Prostate gland (tissue), 2 donors: Measurements from ENCODE around the gene TNS3.

ENCODE experiments used
- POLR2A ChIP-seq: fragments of 450-650 bp; IDR thresholded peaks from one replicate; pipeline ENCODE4 v1.6.1; 2016; ENCODE audit warnings: antibody characterized with exemption, mild to moderate bottlenecking
- TF ChIP-seq, protein P1 (sequence below), 4 experiments: fragments of 200-600 bp in 2 of 4; fragments of 450-650 bp in 2 of 4; sonication (generic) in 2 of 4; IDR thresholded peaks; 1 replicate in 3 of 4; 2 replicates in 1 of 4; pipeline ENCODE4 v1.5.1; 2016 to 2019; ENCODE audit warnings: antibody characterized with exemption in 4 of 4, mild to moderate bottlenecking in 2 of 4, moderate library complexity in 2 of 4

DNA sequence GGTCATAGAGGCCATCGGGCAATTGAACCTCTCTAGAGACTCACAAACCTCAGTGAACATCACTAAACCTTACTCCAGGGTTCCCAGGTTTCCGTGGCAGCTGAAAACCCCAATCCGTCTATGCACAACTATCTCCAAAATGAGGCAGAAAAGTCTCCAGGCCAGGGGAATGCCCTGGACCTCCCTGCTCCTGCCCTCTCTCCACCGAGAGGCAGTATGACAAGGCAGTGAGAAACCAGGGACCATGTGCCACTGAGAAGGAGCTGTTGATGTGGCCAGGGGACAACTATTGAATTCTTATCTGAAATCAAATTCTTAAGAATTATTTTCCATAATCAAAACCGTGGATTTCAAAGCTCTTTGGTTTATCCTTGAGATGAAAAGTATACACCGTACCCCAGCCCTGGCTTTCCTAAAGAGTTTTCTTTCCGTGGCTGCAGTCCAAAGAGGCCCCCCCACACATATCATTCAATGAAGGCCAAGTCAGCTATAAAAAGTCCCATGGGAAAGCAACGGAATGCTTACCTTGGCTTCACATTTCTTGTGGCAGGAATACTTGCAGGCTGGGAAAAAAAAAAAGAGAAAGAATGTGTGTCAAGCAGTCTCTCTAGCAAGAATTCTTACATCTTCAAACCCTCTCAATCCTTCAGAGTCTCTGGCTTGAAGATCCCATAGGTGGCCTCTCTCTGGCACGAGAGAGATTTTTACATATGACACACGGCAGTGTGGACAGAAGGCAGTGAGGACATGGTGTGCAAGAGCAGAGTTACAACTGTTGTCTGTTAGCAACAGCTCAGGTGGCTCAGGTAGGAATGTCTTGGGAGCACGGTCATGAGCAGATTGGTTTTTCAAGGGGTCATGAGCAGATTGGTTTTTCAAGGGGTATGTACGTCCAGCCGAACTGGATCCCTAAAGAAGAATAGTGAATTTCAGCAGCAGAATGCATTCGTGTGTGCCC, 75.2 kb downstream of the TNS3 start:
- no peak for TF ChIP-seq POLR2A
- TF ChIP-seq, protein P1, sequence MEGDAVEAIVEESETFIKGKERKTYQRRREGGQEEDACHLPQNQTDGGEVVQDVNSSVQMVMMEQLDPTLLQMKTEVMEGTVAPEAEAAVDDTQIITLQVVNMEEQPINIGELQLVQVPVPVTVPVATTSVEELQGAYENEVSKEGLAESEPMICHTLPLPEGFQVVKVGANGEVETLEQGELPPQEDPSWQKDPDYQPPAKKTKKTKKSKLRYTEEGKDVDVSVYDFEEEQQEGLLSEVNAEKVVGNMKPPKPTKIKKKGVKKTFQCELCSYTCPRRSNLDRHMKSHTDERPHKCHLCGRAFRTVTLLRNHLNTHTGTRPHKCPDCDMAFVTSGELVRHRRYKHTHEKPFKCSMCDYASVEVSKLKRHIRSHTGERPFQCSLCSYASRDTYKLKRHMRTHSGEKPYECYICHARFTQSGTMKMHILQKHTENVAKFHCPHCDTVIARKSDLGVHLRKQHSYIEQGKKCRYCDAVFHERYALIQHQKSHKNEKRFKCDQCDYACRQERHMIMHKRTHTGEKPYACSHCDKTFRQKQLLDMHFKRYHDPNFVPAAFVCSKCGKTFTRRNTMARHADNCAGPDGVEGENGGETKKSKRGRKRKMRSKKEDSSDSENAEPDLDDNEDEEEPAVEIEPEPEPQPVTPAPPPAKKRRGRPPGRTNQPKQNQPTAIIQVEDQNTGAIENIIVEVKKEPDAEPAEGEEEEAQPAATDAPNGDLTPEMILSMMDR (IDR thresholded peaks at IDR 0.05), result no peak
